ENCODE results near the gene WBP2. TPM values are rescaled to one million over a fixed set of nuclear protein-coding genes. Genes with fewer than 3 reads are reported as not detected.

WBP2 gene
- total RNA-seq, 1 donor: 31.1 TPM

GRCh38 chr17:75898065-75898464 lies 42.9 kb upstream of the WBP2 start:
- H3K4me2 ChIP-seq (ENCODE audit: insufficient read depth, low read length): no peak overlapping the region
- no peak for DNase-seq (ENCODE audit: insufficient read length, low spot score, missing footprints)
- H3K4me3 ChIP-seq (ENCODE audit: insufficient read depth, low read length): no peak overlapping the region
- H4K20me1 ChIP-seq (ENCODE audit: insufficient read depth, low read length): peaks cover 5% of the 10 kb centered on the region
- peaks cover 6% of the 10 kb centered on the region for H3K4me1 ChIP-seq (ENCODE audit: insufficient read depth, low read length)
- no peak overlapping the region for H3K27ac ChIP-seq (ENCODE audit: low read depth, low read length)
- no peak for TF ChIP-seq CTCF (IDR thresholded peaks at IDR 0.05; ENCODE audit: extremely low read depth, low read depth, low read length)
- H3K36me3 ChIP-seq (ENCODE audit: insufficient read depth, low read length): peaks cover 40% of the 10 kb centered on the region
- no peaks in the 10 kb centered on the region for H3K9me3 ChIP-seq (ENCODE audit: low read depth, low read length)
- peaks cover 19% of the 10 kb centered on the region for H3K79me2 ChIP-seq (ENCODE audit: insufficient read depth, low read length)
- no peaks in the 10 kb centered on the region for H3K27me3 ChIP-seq (ENCODE audit: insufficient read depth, low read length)
- no peak overlapping the region for H2AFZ ChIP-seq (ENCODE audit: low read length)

- Histone ChIP-seq H3K4me2 (ENCODE audit: insufficient read depth, low read length) (peak overlapping the region; percentile 83), H4K20me1 (ENCODE audit: insufficient read depth, low read length) (peaks cover 7% of the 10 kb centered on the region), H3K4me3 (ENCODE audit: insufficient read depth, low read length) (peak overlapping the region; percentile 82), H3K4me1 (ENCODE audit: insufficient read depth, low read length) (peaks cover 6% of the 10 kb centered on the region), H3K36me3 (ENCODE audit: insufficient read depth, low read length) (peaks cover 40% of the 10 kb centered on the region), H3K27ac (ENCODE audit: low read depth, low read length) (no peak overlapping the region), H3K79me2 (ENCODE audit: insufficient read depth, low read length) (peaks cover 19% of the 10 kb centered on the region), H2AFZ (ENCODE audit: low read length) (peak overlapping the region; percentile 62), H3K9me3 (ENCODE audit: low read depth, low read length) (no peaks in the 10 kb centered on the region), H3K27me3 (ENCODE audit: insufficient read depth, low read length) (no peaks in the 10 kb centered on the region)
- TF ChIP-seq CTCF (IDR thresholded peaks at IDR 0.05; ENCODE audit: extremely low read depth, low read depth, low read length): no peak
- no peak for DNase-seq (ENCODE audit: insufficient read length, low spot score, missing footprints)
Measured at GRCh38 chr17:75897160-75898019, 42.3 kb upstream of the WBP2 start.

- DNase-seq (ENCODE audit: insufficient read length, low spot score, missing footprints): peak; percentile 99
- H3K36me3 ChIP-seq (ENCODE audit: insufficient read depth, low read length): peaks cover 37% of the 10 kb centered on the region
Measured at GRCh38 chr17:75896415-75897159, 41.5 kb upstream of the WBP2 start, which contains the start of gene TRIM65. TSS of gene TRIM65 (minus strand) at chr17:75896951. CDS start at chr17:75896937, 14 bp downstream.

More at GRCh38 chr17:75896415-75897159, 41.5 kb upstream of the WBP2 start, which contains the start of gene TRIM65:
- H3K4me1 ChIP-seq (ENCODE audit: insufficient read depth, low read length): peaks cover 6% of the 10 kb centered on the region
- peaks cover 7% of the 10 kb centered on the region for H4K20me1 ChIP-seq (ENCODE audit: insufficient read depth, low read length)
- no peaks in the 10 kb centered on the region for H3K9me3 ChIP-seq (ENCODE audit: low read depth, low read length)
- peak within 1 kb of the TSS; percentile 83 for H3K4me2 ChIP-seq (ENCODE audit: insufficient read depth, low read length)
- no peaks in the 10 kb centered on the region for H3K27me3 ChIP-seq (ENCODE audit: insufficient read depth, low read length)
- no peak within 1 kb of the TSS for H3K27ac ChIP-seq (ENCODE audit: low read depth, low read length)
- H3K4me3 ChIP-seq (ENCODE audit: insufficient read depth, low read length): peak within 1 kb of the TSS; percentile 82
- peak within 1 kb of the TSS; percentile 78 for H2AFZ ChIP-seq (ENCODE audit: low read length)
- H3K79me2 ChIP-seq (ENCODE audit: insufficient read depth, low read length): peaks cover 19% of the 10 kb centered on the region
- TF ChIP-seq CTCF (IDR thresholded peaks at IDR 0.05; ENCODE audit: extremely low read depth, low read depth, low read length): peak; percentile 24

All from osteoblast (primary cell).